GM18867 (cell line): ENCODE data around the gene RAB31.

Source experiments
- ATAC-seq: cut with Tn5 transposase; IDR thresholded peaks from one replicate; pipeline ENCODE4 v1.9.1; 2021; ENCODE audit warnings: mild to moderate bottlenecking, moderate library complexity; ENCODE audit not compliant: unreplicated experiment

The RAB31 gene

DNA sequence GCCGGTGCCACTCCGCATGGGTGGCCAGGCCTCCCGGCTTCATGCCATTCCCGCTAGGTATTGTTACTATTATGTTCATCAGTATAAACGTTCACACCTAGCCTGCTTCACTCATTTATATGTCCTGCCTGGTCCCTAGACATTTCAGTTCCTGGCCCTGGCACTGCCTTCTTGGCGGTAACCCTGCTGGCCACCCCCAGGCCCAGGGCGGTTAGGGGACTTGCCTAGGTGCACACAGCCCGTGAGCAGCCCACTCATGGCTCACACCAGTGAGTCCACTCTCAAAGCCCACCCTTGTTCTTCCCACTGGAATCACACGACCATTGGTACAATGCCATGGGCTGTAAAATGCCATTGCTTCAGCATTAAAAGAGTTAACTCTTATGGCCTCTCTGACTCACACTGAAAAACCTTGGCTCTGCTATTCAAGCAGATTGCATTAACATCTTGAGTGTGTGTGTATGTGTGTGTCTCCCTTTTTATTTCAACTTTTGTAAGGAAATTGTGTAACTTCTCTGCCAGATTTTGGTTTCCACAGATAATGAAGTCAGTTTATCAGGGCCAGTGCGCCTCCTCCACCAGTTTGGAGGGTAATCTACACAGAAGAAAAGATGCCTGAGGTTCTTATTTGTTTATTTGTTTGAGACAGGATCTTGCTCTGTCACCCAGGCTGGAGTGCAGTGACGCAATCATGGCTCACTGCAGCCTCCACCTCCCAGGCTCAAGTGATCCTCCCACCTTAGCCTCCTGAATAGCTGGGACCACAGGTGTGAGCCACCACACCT lies 74.2 kb downstream of the RAB31 start:
- ATAC-seq = no peak

DNA sequence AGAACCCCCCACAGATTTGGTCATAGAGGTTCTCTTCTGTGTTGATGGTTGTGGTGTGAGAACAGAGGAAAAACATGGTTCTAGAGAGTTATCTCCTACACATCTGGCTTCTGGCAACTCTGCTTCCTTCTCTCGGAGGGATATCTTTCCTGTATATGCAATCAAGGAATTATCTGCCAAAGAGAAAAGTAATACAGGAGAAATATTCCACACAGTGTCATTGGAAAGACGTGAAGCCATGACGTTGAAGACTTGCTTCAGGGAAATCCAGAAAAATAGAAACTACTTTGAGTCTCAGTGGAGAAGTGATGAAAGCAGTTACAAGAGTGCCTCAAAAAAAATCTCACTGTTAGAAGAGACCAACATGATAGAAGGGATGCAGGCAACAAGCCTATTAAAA lies 78.5 kb downstream of the RAB31 start:
- no peak for ATAC-seq

DNA sequence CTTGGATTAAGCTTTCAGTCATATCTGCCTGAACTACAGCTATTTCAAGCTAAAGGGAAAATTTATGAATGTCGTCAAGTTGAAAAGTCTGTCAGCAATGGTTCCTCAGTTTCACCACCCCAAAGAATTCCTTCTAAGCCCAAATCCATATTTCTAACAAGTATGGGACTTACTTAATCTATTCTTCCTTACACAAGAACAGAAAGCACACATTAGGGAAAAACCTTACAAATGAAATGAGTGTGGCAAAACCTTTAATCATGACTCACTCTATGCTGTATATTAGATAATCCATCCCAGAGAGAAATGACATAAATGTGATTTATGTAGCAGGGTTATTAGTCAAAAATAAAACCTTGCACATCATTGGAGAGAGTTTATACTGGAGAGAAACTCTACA lies 78.9 kb downstream of the RAB31 start:
- no peak for ATAC-seq

DNA sequence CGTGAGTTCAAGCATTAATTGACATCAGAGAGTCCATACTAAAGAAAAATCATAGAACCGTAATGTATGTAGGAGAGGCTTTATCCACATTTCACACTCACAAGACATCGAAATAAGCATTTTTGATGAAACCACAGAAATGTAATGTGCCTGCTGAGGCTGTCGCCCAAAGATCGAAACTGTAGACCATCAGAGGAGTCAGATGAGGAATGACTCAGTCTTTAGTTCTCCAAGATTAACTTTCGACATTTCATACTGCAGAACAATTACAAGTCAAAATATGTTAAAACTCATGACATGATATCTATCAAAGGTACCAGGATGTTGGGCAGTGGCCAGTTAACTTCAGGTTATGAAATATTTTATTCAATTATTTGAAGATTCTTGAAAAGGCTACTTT lies 79.6 kb downstream of the RAB31 start:
- ATAC-seq = no peak

DNA sequence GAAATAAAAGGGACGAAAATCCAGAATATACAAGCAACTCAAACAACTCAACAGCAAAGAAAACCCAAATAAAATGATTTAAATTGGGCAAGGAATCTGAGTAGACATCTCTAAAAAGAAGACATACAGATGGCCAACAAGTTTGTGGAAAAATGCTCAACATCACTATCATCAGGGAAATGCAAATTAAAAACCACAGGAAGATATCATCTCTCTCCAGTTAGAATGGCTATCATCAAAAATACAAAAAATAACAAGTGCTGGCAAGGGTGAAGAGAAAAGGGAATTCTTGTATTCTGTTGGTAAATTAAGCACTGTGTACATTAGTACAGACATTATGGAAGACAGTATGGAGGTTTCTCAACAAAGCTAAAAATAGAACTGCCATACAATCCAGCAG lies 80.0 kb downstream of the RAB31 start:
- ATAC-seq = no peak

DNA sequence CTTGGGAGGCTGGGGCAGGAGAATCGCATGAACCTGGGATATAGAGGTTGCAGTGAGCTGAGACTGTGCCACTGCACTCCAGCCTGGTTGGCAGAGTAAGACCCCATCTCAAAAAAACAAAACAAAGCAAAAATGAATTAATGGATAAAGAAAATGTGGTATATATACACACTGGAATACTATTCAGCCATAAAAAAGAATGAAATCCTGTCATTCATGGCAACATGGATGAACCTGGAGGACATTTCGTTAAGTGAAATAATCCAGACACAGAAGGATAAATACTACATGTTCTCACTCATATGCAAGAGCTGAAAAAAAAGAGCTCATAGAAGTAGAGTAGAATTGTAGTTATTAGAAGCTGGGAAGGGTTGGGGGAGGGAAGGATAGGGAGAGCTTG lies 80.8 kb downstream of the RAB31 start:
- ATAC-seq = no peak

DNA sequence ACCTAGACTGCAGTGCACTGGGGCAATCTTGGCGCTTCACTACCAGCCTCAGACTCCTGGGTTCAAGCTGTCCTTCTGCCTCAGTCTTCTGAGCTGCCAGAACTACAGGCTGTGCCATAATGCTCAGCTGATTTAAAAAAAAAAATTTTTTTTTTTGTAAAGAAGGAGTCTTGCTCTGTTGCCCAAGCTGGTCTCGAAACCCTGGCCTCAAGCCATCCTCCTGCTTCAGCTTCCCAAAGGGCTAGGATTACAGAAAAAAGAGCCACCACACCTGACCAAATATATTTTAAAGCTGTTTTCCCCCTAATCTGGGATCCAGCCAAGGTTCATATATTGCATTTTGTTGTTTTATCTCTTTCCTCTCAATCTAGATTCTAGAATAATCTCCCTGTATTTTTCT lies 82.2 kb downstream of the RAB31 start:
- no peak for ATAC-seq

DNA sequence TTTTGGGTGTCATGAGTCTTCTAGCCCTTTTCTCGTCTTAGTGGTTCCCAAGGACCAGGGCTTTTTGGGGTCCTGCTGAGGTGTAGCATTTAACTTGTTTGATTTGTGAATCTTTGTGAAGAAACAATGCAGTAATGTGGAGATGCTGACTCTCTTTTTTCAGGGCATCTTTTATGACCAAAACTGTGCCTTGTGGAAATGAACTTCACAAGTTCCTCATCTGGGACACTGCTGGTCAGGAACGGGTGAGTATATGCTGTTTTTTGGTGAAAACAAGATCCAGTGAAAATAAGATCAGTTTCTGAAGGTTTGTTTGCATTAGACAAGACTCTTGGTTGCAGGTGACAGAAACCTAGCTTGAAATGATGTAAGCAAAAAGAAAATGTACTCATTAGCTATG lies 83.9 kb downstream of the RAB31 start:
- ATAC-seq = no peak

DNA sequence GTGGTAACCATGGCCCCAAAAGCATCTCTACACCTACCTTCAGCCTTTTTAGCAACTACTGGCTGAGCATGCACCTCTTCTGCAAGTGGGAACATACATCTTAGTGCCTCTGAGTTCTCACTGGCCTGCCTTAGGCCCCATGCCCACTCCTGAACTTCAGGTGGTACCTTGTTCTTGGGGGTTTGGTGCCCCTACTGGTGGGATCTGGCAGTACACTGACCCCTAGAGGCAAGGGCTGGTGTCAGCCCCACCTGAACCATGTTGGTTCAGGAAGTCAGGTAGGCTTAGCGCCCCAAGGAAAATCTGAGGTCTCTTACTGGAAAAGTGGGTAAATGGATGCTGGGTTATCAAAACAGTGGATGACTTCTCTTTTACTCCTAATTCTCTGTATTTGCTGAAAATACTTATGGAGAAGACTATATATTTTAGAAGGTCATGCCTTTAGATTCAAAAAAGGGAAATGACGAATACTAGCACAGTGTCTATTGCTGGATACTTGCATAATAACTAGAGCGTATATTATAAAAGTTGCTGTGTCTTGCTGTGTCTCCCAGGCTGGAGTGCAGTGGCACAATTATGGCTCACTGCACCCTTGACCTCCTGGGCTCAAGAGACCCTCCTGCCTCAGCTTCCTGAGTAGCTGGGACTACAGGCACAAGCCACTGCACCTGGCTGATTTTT lies 84.6 kb downstream of the RAB31 start:
- no peak for ATAC-seq

DNA sequence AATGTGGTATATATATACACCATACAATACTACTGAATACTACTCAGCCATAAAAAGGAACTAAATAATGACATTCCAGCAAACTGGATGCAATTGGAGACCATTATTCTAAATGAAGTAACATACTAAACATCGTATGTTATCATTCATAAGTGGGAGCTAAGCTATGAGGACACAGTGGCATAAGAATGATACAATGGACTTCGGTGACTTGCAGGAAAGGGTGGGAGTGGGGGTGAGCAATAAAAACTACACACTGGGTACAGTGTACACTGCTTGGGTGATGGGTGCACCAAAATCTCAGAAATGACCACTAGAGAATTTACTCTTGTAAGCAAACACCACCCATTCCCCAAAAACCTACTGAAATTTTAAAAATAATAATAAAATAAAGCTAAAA lies 87.9 kb downstream of the RAB31 start:
- no peak for ATAC-seq

DNA sequence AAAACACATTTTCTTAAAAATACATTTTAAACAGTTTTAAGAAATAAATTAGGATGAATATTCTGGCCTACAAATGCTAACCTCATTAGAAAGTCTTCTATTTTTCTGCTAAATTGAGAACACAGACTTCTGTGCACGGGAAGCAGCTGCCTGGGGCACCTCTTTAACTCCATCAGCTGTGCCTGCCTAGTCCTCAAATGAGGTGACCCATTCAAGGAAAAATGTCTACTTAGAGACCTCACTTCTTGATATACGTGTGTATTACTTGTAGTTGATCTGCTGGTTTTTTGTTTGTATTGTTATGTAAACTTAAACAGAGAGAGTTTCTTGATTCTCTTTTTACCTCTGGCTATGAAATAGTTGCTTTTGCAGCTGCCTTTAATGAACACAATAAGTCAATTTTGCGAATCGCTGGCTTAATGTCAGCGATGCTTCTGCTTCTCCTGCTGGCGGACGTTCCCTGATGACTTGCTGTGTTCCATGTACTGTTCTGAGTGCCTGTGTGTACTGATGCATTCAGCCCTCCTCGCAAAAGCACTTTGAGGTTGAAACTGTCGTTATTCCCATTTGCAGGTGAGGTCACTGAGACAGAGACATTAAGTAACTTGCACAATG lies 88.9 kb downstream of the RAB31 start:
- ATAC-seq = no peak

DNA sequence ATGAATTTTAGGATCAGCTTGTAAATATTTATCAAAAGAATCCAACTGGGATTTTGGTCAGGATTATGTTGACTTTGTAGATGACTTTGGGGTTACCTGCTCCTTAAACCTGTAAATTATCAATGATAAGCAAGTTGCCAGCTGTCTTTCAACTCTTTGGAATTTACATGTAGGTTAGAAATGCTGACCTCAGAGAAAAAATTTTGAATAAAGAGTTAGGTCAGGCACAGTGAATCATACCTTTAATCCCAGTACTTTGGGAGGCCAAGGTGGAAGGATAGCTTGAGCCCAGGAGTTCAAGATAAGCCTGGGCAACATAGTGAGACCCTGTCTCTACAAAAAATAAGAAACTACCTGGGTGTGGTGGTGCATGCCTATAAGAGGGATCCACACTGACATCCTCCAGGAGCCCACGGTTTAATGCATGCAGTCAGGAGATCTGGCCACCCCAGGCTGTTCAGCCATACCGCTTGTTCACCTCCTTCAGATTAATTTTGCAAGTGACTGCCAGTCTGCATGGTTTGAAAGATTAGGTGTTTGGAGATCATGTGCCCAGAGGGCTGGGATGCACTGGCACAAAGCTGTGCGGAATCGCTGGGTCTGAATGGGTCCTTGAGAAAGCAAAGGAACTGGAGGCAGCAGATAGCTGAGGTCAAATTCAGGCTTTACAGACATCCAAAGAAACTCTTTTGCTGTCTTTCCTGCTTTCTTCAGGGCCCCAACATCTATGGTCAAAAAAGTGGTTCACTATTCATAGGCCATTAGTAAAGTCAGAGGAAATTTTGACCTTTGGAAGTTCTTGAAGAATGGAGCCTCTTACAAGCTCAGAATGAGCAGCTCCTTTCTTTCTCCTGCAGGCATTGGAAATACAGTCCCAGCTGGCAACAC lies 94.3 kb downstream of the RAB31 start:
- ATAC-seq = no peak

DNA sequence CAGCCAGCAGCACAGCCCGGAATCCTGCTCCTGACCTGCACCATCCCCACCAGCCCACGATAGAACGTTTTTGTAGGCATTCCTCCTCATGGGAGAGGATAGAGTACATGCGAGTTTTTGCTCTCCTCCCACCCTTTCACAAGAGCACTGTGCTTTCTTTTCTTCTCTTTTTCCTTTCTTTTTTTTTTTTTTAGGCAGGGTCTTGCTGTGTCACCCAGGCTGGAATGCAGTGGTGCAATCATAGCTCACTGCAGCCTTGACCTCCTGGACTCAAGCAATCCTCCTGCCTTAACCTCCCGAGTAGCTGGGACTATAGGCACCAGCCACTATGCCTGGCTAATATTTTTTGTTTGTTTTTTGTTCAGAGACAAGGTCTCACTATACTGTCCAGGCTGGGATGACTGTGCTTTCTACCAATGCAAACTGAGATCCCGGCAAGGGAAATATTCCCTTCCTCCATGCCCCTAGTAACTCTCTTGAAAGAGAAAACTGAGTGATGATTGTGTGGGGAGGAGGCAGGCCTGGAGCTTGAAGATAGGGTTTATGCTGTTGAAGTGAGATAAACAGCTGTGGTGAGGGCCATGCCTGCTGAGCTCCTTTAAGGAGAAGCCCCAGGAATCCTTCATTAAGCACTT lies 95.1 kb downstream of the RAB31 start:
- ATAC-seq = no peak

DNA sequence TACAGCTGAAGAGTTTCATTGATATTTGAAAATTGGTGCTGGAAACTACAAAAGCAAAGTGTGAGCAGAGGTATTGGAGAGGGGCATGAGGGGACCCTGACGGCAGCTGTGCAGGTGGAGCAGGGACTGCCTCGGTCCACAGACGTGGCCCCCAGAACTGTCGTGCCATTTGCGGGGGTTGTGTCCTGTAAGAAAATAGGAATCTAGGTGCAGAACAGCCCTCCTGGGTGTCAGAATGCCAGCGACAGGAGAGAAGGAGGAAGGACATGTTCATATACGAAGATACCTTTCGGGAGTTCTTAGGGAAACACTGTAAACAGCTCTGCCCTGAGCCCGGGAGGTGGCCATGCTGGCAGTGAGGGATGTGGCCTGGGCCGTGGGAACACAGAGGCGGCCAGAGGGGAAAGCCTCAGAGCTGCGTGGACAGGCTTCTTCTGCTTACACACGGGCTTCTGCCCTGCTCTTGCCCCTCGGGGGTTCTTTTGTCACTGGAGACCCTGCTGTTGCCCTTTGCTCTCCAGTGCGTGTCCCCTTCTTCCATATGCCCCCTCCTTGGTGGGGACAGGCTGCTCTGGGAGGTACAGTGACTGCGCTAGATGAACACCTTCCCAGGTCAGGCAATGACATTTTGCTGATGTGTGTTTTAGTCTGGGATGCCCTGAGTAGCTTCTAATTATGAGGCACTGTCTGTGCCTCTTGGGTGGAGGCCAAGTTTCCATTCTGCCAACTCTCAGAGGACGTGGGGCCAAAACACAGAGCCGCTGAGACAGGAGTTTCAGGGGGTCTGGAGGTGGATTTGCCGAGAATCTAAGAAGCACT lies 95.8 kb downstream of the RAB31 start:
- ATAC-seq = no peak

DNA sequence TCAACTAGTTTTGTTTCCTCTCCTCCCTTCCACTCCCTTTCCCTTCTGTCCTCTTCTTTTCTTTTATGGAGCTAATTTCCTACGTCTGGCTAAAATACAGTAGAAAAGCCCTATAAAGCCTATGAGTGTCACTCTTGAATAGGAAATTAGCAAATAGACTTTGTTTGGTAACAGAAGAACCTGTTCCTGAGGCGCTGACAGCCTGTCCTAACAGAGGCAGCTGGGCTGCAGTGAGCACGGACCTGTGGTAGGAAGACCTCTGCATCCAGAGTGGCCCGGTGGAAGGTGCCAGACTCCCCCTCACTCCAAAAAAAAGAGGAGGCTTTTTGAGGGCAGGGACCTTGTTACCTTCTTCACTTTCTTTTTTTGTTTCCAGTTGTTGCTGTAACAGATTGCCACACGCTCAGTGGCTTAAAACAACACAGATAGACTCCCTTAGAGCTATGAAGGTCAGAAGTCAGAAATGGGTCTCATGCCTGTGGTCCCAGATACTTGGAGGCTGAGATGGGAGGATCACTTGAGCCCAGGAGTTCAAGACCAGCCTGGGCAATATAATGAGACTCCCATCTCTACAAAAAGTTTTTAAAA lies 96.5 kb downstream of the RAB31 start:
- ATAC-seq = no peak

DNA sequence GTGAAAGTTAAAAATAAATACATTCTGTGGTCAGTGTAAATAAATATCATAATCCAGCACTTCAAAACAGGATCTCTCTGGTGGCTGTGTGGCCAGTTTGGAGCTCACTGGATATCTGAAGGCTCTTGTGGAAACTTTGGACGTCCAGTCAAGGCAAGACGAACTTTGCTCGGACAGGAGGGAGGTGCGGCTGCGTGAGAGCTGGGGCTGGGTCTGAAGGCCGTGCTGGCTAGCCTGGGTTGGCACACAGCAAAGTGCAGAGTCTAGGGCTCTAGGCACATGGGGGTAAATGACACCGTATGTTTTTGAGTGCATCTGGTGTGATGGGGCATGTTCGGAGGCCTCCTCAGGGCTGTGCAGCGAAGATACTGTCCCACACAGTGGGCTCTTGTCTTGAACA lies 98.8 kb downstream of the RAB31 start:
- no peak for ATAC-seq

DNA sequence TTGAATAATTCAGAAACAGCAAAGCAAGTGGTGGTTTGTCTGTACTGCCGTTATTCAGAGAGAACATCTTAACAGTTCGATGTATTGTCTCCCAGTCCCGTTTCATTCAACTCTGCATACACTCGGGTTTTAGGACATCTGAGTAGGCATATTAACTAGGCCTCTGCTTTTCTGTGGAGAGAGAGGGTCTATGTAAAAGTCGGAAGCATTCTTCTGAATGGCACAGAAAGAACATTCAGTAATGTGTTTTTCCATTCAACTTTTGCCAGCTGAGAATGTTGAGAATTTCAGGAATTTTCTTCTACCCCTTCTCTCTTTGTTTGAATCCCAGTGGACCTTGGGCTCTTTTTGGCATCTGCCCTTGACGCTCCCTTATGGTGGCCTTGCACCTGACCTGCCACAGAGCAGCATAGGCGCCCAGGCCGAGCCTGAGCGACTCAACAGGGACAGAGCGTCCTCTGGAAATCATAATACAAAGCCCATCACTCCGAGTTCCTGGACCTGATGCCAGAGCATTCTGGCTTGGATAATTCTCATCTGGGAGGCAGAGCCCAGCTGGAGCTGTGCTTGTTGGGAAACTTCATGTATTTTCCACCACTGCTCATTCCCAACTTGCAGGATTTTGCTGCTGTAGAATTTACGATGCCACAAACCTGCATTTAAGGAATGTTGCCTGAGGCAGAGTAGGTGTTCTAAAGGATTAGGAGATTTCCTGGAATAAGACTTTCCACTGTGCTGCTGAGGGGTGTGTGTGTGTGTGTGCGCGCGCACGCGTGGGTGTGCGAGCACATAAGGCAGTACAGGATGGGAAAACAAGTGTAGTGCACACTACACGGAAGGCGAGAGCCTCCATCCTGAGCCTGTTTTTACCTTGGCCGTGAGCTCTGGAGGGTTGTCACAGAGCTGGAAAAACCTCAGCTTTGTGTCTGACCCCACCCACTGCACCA lies 100.5 kb downstream of the RAB31 start:
- no peak for ATAC-seq

DNA sequence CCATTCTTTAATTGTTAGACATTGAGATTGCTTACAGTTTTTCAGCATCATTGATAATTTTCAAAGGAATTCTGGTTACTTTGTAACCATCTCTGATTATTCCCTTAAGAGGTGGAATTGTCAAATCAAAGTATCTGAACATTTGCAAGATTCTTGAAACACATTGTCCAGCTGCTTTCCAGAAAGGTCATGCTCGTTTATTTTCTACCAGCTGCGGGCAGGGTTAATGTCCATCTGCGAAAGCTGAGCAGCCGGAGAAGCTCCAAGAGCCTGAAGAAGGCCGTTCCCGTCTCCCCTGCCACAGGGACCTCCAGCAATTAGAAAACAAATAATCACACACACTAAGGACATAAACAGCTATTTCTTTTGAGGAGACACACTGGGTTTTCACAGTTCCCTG lies 101.6 kb downstream of the RAB31 start:
- ATAC-seq = no peak
